ENCODE results near the gene FFAR3.
"Not testable (repeated sequence)": the region's sequence is repeated elsewhere in the genome, so short reads cannot be mapped to it uniquely, and the experiment has no call there.

Gene FFAR3

DNA sequence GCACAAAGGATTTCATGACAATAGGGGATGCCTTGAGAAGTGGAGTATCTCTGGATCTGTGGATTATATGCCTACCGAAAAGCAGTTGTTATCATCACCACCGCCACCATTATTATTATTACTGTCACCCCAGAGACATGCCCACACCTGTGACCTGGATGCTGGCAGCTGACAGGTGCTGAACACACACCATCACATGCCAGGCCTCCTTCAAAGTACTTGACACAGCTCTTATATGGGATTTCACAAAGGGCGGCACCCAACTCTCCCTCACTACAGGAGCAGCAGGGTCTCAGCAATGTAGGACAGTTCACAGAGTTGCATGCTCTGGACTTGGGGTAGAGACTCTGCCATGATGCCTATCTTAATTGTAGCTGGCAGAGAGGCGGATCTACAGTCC is 7.0 kb downstream of the FFAR3 start:
- DNase-seq, result no peak
- in situ Hi-C loops (cut with MboI; ENCODE audit: low pct_unique_long_range_greater_than_20kb, low sequenced_read_pairs), result no loop called here

DNA sequence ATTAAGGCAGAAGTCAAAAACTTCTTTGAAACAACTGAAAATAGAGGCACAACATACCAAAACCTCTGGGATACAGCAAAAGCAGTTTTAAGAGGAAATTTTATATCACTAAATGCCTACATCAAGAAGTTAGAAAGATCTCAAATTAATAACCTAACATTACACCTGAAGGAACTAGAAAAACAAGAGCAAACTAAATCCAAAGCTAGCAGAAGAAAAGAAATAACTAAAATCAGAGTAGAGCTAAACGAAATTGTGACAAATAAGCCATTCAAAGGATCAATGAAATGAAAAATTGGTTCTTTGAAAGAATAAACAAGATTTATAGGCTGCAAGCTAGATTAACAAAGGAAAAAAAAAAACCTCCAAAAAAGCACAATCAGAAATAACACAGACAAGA is 10.1 kb downstream of the FFAR3 start:
- DNase-seq, result no peak
- in situ Hi-C loops (cut with MboI; ENCODE audit: low pct_unique_long_range_greater_than_20kb, low sequenced_read_pairs), result no loop called here

- in situ Hi-C loops (cut with MboI; ENCODE audit: low pct_unique_long_range_greater_than_20kb, low sequenced_read_pairs), result no loop called here
- no peak for DNase-seq
These were observed 11.3 kb downstream of the FFAR3 start for GRCh38 chr19:35369522-35369921.

DNA sequence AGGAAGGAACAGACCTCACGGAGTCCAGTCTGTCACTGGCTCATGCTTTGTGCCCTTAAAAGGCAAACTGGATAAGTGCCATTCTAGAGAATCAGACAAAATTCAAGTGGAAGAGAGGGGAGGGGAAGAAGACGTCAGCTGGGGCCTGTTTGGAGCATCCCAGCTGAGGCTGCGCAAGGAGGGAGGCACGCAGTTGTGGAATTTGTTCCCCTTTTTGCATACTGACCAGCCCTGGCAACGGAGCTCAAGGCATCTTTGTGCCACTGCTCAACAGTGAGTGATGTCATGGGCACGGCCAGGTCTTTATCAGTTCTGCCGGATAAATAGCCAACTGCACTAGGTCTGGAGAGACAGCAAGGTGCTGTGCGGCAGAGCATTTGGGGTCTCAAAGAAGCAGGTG is 12.5 kb downstream of the FFAR3 start, which contains the start of gene GPR42:
Gene GPR42, plus strand, starts transcription at position 347 of the 400 bp plus-strand sequence. CDS start 292 bp downstream, outside the sequence.
- DNase-seq, result no peak
- in situ Hi-C loops (cut with MboI; ENCODE audit: low pct_unique_long_range_greater_than_20kb, low sequenced_read_pairs), result no loop called here

DNA sequence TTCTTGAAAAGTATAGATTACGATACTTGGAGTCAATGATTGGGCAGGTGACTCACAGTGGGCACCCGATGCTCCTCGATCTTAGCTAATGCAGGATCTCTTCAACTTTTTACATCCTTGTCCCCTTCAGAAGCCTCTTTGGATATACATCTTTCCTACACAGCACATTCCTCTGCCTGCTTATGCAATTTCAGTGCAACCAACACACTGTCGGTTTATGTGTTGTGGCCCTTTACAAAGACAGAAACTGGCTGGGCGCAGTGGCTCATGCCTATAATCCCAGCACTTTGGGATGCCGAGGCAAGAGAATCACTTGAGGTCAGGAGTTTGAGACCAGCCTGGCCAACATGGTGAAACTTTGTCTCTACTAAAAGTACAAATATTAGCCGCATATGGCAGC is 15.2 kb downstream of the FFAR3 start:
- in situ Hi-C loops (cut with MboI; ENCODE audit: low pct_unique_long_range_greater_than_20kb, low sequenced_read_pairs), result no loop called here

DNA sequence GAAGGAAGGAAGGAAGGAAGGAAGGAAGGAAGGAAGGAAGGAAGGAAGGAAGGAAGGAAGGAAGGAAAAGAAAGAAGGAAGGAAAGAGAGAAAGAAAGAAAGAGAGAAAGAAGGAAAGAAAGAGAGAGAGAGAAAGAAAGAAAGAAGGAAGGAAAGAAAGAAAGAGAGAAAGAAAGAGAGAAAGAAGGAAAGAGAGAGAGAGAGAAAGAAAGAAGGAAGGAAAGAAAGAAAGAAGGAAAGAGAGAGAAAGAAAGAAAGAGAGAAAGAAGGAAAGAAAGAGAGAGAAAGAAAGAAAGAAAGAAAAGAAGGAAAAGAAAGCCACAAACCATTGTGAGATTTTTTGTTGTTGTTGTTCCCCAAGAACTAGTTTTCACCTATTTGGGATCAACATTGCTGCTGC is 15.8 kb downstream of the FFAR3 start:
- in situ Hi-C loops (cut with MboI; ENCODE audit: low pct_unique_long_range_greater_than_20kb, low sequenced_read_pairs); DNase-seq: not testable (repeated sequence)

More for the DNA sequence above, 15.2 kb downstream of the FFAR3 start:
- DNase-seq, result no peak

GRCh38 chr19:35375505-35376307 is 17.4 kb downstream of the FFAR3 start:
- in situ Hi-C loops (cut with MboI; ENCODE audit: low pct_unique_long_range_greater_than_20kb, low sequenced_read_pairs), result no loop called here
- no peak for DNase-seq

DNA sequence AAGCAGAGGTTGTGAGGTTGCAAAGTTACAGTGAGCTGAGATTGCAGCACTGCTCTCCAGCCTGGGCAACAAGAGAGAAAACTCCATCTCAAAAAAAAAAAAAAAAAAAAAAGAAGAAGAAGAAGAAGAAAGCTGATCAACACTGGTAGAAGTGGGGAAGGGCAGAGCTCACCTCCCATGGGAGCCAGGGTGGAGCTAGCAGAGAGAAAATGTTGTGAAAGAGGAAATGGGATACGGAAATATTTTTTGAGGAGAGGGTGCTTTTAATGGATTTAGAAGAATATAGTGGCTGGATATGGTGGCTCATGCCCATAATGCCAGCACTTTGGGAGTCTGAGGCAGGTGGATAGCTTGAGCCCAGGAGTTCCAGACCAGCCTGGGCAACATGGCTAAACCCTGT is 19.4 kb downstream of the FFAR3 start:
- no peak for DNase-seq
- in situ Hi-C loops (cut with MboI; ENCODE audit: low pct_unique_long_range_greater_than_20kb, low sequenced_read_pairs), result no loop called here

- no peak for DNase-seq
- in situ Hi-C loops (cut with MboI; ENCODE audit: low pct_unique_long_range_greater_than_20kb, low sequenced_read_pairs), result no loop called here
These were observed 20.1 kb downstream of the FFAR3 start for GRCh38 chr19:35378356-35378755.

DNA sequence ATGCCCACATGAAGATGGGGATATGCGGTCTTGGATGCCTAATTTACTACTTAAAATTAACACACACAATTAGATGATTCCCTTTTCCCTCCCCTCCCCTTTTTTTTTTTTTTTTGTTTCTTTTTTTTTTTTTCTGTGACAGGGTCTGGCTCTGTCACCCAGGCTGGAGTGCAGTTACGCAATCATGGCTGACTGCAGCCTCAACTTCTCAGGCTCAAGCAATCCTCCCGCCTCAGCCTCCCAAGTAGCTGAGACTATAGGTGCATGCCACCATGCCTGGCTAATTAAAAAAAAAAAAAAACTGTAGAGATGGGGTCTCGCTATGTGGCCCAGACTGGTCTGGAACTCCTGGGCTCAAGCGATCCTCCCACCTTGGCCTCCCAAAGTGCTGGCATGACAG is 21.3 kb downstream of the FFAR3 start:
- in situ Hi-C loops (cut with MboI; ENCODE audit: low pct_unique_long_range_greater_than_20kb, low sequenced_read_pairs); DNase-seq: not testable (repeated sequence)

DNA sequence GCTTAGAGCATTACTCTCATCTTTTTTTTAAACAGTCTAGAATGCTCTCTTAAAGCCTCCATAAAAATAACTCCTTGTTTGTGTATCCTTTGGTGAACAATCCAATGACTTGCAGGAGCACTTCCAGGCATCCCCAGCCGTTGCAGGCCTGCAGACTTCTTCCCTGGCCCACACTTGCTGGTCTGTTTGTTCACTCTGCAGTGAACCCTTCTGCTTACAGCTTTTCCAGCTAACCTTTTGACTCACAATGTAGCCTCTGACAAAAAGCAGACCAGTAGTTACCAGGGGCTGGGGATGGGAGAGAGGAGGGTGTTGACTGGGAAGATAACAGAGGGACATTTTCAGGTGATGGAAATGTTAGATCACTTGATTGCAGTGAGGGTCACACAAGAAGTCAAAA is 21.7 kb downstream of the FFAR3 start:
- in situ Hi-C loops (cut with MboI; ENCODE audit: low pct_unique_long_range_greater_than_20kb, low sequenced_read_pairs), result no loop called here
- no peak for DNase-seq

- in situ Hi-C loops (cut with MboI; ENCODE audit: low pct_unique_long_range_greater_than_20kb, low sequenced_read_pairs), result no loop called here
- no peak for DNase-seq
These were observed 22.3 kb downstream of the FFAR3 start for GRCh38 chr19:35380450-35381124.

DNA sequence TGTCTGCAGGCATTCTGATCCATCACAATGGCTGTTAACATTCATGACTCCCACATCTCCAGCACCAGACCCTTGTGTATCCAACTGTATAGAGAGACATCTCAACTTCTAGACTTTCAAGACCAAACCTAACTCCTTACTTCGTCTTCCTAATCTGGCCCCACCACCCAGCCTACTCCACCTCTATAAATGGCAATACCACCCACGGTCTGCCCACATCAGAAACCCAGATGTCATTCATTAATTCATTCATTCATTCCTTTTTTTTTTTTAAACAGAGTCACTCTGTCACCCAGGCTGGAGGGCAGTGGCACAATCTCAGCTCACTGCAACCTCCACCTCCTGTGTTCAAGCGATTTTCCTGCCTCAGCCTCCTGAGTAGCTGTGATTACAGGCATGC is 23.1 kb downstream of the FFAR3 start:
- DNase-seq, result no peak
- in situ Hi-C loops (cut with MboI; ENCODE audit: low pct_unique_long_range_greater_than_20kb, low sequenced_read_pairs), result no loop called here

- in situ Hi-C loops (cut with MboI; ENCODE audit: low pct_unique_long_range_greater_than_20kb, low sequenced_read_pairs), result no loop called here
- DNase-seq, result no peak
These were observed 23.7 kb downstream of the FFAR3 start for GRCh38 chr19:35381926-35382325.

DNA sequence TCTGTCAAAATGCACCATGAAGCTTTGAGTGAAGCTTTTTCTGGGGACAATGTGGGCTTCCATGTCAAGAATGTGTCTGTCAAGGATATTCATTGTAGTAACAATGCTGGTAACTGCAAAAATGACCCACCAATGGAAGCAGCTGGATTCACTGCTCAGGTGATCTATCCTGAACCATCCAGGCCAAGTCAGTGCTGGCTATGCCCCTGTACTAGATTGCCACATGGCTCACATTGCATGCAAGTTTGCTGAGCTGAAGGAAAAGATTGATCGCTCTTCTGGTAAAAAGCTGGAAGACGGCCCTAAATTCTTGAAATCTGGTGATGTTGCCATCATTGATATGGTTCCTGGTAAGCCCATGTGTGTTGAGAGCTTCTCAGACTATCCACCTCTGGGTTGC is 25.3 kb downstream of the FFAR3 start:
- in situ Hi-C loops (cut with MboI; ENCODE audit: low pct_unique_long_range_greater_than_20kb, low sequenced_read_pairs), result no loop called here
- no peak for DNase-seq

DNA sequence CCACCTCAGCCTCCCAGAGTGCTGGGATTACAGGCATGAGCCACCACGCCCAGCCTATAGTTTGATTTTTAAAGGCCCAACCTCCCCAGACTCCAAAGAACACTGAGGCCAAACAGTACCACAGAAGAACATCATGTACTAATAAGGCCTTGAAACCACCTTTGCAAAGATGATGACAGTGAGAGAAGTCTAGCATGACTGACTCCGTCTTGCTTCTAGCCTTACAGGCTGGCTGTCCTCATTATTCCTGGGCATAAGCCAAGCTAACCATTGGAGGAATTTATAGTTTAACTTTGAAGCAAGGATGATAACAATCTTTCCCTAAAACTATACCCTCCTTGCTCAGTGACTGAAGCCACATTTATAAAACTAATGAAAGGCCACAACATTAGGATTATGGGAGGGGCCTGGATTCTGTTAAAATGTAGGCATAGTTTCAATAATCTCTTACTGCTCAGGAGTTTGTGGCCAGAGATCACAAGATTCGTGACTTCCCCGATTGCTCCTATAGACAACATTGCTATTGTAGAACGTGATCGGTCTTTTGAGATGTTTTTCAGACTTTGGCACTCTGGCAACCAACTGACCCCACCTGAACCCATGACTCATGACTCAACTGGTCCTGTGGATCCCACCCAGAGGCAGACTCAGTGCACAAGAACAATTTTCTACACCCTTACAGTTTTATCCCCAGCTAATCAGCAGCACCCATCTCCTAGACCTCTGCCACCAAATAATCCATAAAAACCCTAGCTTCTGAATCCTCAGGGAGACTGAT is 30.2 kb downstream of the FFAR3 start:
- in situ Hi-C loops (cut with MboI; ENCODE audit: low pct_unique_long_range_greater_than_20kb, low sequenced_read_pairs), result no loop called here
- no peak for DNase-seq

- DNase-seq, result no peak
- in situ Hi-C loops (cut with MboI; ENCODE audit: low pct_unique_long_range_greater_than_20kb, low sequenced_read_pairs), result no loop called here
These were observed 31.1 kb downstream of the FFAR3 start for GRCh38 chr19:35389192-35389861.

DNA sequence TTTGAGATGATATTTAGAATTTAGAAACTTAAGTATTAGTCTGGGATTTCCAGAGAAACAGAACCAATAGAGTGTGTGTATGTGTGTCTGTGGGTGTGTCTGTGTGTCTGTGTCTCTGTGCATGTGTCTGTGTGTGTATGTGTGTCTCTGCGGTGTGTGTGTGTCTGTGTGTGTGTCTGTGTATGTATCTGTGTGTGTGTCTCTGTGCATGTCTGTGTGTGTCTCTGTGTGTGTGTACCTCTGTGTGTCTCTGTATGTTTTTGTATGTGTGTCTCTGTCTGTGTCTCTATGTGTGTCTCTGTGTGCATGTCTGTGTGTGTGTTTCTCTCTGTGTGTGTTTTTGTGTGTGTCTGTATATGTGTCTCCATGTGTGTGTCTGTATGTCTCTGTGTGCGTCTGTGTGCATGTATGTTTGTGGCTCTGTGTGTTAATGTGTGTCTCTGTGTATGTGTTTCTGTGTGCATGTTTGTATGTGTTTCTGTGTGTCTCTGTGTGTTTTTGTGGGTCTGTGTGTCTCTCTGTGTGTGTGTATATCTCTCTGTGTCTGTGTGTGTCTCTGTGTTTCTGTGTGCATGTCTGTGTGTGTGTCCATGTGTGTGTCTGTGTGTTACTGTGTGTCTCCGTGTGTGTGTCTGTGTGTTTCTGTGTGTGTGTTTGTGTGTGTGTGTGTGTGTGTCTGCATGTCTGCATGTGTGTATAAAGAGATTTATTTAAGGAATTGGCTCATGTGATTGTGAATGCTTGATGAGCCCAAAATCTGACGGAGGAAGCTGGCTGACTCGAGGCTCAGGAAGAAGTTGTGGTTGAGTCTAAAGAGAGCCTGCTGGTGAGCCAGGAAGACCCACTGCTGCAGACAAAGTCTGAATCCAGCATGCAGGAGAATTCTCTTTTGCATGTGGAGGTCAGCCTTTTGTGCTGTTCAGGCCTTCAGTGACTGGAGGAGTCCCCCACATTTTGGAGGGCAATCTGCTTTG is 34.8 kb downstream of the FFAR3 start:
- DNase-seq, result no peak
- in situ Hi-C loops (cut with MboI; ENCODE audit: low pct_unique_long_range_greater_than_20kb, low sequenced_read_pairs), result no loop called here

Measured in KBM-7 (cell line).